Inflammatory macrophage treated with lipopolysaccharide for 1 hour (primary cell): Measurements from ENCODE around the gene GSTM1.
A peak's percentile ranks its signal among the peaks of the same experiment; 100 is the strongest.
"Not testable (repeated sequence)": the region's sequence is repeated elsewhere in the genome, so short reads cannot be mapped to it uniquely, and the experiment has no call there.

ENCODE experiments used
- DNase-seq, 2 donors: peaks; one replicate each; pipeline ENCODE4 v3.0.0-alpha.2; 2020 to 2022

GSTM1 gene

DNA sequence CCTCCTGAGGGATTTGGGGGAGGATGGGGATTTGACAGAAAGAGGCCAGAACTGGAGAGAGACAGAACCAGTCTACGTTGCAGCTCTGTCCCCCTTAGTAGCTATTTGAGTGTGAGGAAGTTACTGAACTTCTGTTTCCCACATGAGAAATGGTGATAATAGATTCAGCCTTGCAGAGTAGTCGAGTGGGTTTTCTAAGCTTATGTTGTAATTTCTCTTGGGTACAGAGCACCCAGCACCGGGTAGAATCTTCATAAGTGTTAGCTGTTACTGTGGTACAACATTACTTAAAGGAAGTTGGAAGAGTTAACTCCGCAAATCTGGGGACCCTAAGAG, 27.0 kb upstream of the GSTM1 start:
- DNase-seq = peak in 1 of 2 donors; percentile 44

DNA sequence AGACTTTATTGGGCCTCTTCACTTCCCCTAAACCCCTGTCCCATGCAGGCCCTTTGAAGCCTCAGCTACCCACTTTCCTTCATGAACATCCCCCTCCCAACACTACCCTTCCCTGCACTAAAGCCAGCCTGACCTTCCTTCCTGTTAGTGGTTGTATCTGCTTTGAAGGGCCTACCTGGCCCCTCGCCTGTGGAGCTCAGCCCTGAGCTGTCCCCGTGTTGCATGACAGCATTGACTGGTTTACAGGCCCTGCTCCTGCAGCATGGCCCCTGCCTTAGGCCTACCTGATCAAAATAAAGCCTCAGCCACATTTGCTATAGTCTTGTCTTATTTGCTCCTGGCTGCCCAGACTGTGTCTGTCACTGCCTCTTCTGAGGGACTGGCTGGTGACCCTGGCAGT, 26.2 kb upstream of the GSTM1 start:
- no peak for DNase-seq

DNA sequence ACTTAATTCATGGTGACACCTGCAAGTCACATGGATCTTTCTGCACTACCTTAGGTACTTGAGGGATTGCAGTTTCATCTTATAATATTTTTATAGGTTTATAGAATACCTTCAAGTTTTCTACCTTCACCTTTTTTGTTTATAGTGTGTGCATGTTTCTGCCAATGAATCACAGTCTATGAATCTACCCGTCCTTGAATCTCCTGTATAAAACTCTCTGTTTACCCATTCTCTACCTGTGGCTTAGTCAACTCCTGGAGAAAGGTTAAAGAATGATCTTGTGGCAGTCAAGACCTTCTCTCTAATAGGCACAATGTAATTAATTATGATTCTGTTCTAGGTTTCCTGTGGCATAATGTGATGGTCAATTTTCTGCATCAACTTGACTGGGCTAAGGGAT, 22.9 kb upstream of the GSTM1 start:
- DNase-seq = no peak

DNA sequence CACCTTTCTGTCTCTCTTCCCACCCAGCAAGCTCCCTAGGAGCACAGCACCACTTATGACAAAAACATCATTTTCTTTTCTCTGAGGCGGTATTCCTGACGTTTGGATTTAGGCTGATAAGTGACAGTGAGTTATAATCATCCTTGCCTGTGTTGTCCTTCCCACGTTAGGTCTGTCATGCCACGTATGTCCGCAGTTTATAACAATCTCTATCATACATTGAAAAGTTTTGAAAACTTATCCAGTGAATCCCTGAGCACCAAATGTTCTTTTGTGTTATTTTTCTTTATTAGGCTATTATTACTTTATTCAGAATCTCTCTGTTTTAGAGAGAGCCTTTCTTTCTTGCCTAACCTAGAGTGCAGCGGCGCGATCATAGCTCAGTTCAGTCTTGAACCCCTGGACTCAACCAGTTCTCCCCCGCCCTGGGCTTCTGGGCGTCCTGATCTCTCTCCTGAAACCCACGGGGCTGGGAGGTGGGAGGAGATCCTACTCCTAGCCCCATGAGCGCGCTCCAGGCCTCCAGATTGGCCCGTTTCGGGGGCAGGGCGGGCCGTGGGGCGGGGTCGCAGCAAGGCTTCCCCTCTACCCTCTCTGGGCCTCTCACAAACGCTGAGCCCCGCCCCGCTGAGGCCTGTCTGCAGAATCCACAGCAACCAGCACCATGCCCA, 20.0 kb upstream of the GSTM1 start, which contains the start of gene GSTM2:
TSS of gene GSTM2 (plus strand) at position 606 of the 671 bp plus-strand sequence. CDS start at position 665, 59 bp downstream.
- DNase-seq = peak; percentile 54 to 73

DNA sequence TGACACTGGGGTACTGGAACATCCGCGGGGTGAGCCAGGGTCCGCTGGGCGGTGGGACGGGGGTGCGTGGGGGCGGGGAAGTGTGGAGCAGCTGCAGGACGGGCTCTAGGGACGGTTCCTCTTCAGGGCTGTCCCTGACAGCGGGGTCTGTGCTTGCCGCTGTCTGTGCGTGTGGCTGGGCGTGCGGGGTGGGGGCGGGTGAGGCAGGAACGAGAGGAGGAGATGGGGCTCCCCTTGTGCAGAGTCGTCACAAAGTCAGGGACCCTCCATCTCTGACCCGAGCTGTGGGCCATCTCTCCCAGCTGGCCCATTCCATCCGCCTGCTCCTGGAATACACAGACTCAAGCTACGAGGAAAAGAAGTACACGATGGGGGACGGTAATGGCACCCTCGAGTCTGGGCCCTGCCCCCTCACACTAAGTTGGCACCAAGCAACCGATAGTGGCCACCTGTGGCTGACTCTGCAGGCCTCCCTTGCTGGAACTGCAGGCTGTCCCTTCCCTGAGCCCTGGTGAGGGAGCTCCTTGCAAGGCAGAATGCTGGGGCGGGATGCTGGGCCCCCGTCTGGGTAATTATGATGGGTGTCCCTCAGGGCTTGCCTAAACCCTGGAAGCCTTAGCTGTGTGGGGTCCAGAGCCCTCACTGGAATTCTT, 19.4 kb upstream of the GSTM1 start:
- no peak for DNase-seq

DNA sequence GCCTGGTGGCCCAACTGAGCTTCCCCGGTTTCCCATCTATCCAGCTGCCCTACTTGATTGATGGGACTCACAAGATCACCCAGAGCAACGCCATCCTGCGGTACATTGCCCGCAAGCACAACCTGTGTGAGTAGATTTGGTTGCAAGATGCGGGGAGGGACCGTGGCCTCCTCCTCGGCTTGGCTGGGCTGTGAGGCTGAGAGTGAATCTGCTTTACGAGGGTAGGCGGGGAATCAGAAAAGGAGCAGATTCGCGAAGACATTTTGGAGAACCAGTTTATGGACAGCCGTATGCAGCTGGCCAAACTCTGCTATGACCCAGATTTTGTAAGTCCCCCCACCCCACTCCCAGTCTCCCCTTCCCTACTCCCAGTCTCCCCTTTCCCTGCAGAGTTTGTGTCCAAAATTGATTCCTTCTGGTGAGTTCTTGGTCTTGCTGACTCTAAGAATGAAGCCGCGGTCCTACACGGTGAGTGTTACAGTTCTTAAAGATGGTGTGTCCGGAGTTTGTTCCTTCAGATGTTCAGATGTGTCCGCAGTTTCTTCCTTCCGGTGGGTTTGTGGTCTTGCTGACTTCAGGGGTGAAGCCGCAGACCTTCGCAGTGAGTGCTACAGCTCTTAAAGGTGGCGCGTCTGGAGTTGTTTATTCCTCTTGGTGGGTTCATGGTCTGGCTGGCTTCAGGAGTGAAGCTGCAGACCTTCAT, 18.2 kb upstream of the GSTM1 start:
- no peak for DNase-seq

DNA sequence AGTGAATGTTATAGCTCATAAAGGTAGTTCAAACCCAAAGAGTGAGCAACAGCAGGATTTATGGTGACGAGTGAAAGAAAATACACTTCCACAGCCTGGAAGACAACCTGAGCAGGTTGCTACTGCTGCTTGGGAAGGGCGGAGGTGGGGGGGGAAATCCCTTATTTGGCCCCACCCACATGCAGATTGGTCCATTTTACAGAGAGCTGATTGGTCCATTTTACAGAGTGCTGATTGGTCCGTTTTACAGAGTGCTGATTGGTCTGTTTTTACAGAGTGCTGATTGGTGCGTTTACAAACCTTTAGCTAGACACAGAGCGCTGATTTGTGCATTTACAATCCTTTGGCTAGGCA, 17.7 kb upstream of the GSTM1 start:
- not testable (repeated sequence) for DNase-seq

DNA sequence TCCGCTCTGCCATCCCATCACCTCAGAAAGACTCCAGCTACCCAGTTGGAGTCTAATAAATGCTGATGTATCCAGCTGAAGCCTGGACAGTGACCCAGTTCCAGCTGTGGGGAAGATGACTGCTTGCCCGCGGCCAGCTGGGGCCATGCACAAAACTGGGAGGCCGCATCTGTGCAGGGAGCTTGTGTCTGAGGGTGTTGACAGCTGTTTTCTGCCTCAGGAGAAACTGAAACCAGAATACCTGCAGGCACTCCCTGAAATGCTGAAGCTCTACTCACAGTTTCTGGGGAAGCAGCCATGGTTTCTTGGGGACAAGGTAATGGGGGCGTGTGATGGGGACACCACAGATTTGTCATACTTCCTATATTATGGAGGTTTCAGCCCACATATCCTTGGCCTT, 16.6 kb upstream of the GSTM1 start:
- DNase-seq = no peak

DNA sequence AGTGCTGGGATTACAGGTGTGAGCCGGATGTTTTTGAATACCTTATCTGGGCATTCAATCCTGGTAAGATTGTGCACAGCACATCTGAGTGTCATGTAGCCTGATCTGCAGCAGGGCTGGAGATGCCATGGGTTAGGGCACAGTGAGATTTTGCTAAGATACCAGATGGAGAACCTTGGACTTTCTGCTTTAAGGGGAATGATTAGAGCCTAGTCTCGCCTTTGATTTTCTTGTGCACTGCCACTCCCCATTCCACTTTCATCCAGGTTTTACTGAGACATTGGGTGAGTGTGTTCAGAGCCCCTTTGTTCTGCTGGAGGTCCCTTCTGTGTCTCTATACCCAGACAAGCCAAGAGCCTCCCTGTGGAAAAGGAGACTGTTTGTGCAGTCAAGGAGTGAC, 13.8 kb upstream of the GSTM1 start:
- DNase-seq = not testable (repeated sequence)

DNA sequence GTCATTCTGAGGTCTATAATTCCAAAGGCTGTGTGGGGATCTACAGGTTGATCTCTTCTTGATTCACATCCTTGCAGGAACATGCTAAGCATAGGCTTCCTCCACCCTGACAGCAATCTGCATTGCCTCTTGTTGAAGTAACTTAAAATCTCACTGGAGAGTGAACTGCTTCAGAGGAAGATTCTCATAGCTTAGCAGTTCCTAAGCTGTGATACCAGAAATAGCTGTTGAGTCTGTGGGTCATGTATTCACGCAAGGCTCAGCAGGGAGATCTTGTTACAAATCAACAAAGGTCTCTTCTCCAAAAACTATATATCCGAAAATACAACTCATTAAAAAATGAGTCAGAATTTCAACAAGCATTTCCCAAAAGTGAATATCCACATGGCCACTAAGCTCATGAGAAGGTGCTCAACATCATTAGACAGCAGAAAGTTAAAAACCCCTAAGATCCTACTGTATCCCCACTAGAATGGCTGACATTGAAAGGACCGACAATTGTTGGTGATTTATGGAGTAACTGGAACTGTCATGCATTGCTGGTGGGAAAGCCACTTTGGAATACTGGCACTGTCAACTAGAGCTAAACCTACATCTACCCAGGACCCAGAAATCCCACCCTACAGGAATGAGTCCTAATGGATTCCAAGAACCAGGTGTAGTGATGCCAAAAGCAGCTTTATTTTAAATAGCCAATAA, 10.8 kb upstream of the GSTM1 start:
- not testable (repeated sequence) for DNase-seq

DNA sequence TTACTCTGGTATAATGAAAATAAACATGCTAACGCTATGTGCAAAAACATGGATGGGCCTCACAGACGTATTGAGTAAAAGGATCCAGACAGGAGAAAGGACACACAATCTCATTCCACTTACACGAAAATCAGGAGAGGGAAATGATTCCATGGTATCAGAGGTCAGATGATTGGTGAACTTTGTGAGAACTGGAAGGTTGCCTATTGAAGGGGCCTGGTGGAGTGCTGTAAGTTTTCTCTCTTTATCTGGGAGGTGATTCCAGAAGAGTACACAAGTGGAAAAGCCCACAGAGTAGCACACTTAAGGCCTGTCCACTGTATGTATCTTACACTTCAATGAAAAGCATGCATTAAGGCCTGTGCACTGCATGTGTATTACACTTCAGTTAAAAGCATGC, 10.2 kb upstream of the GSTM1 start:
- no peak for DNase-seq

DNA sequence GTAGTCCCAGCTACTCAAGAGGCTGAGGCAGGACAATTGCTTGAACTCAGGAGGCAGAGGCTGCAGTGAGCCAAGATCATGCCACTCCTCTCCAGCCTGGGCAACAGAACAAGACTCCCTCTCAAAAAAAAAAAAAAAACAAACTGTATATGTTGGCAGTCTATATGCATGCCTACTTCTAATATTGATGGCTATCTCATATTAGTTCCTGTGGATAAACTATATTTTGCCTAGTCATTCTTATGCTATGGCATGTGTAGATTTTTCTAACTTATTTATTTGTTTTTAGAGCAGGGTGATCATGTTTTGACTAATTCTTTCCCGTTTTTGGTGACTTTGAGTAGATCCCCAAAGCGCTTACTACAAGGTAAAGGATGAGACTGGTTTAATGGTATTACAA, 9.0 kb upstream of the GSTM1 start:
- DNase-seq = not testable (repeated sequence)

DNA sequence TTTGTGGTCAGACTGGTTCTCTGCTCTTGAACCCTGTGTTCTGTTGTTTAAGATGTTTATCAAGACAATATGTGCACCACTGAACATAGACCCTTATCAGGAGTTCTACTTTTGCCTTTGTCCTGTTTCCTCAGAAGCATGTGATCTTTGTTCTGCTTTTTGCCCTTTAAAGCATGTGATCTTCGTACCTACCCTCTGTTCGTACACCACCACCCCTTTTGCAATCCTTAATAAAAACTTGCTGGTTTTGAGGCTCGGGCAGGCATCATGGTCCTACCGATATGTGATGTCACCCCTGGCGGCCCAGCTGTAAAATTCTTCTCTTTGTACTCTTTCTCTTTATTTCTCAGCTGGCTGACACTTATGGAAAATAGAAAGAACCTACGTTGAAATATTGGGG, 2.8 kb upstream of the GSTM1 start:
- DNase-seq = peak in 1 of 2 donors; percentile 45

DNA sequence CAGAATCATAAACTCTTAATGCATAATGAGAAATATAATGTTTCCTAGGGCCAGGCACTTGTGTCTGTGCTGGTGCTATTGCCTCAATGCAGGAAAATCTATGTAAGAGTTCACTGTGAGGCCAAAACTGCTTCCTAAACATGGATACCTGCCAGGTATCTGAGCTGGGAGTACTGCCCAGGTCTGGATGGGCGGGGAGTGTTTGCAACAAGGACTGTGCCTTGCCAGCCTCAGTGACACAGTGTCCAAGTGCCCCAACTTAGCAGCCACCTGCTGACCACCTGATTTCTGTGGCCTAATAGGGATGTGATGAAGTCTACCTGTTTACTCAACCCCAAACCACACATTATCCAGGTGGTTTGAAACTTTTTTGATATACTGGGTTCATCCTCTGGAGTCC, 2.2 kb upstream of the GSTM1 start:
- DNase-seq = not testable (repeated sequence)

DNA sequence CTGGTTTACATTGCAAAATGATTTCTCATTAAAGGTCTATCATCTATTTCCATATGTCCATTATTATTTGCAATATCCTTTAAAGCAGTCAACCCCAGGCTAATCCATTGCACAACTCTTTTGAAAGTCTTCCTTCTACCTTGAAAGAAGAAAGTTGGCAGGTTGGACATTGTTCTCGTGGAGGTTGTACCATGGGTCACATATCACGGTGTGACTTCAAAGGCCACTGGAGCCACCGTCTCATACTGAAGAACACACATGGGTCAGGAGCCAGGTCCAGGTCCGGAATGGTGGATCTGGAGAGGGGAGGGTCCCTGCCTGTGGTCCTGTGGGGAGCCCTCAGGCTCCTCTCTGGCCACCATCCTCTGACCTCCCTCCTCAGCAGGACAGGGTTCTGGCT, 1.7 kb upstream of the GSTM1 start:
- DNase-seq = not testable (repeated sequence)

DNA sequence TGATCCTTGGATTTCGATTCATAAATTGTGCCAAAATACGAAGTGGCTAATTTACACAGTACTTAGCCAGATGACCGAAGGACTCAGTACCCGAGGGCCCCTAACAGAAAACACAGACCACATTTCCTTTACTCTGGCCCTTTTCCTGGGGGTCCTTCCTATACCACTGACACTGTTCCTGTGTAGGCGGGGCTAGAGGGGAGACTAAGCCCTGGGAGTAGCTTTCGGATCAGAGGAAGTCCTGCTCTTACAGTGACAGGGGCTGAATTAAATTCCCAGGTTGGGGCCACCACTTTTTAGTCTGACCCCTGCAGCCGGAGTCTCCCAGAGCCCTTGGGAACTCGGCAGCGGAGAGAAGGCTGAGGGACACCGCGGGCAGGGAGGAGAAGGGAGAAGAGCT, 508 bp upstream of the GSTM1 start:
- DNase-seq = not testable (repeated sequence)

DNA sequence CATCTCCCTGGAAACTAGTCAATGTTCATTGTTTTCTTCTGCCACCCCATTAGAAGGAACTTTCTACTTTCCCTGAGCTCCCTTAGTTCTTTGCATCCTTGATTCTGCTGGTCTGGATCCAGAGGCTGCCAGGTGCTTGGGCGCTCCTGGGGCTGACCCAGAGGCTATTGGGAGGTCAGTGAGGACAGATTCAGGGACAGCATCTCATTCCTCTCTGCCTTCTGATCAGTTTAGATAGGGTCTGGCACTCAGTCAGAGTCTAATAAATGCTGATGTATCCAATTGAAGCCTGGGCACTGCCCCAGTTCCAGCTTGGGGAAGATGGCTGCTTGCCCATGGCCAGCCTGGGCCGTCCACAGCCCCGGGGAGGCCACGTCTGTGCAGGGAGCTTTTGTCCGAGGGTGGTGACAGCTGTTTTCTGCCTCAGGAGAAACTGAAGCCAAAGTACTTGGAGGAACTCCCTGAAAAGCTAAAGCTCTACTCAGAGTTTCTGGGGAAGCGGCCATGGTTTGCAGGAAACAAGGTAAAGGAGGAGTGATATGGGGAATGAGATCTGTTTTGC, 2.3 kb downstream of the GSTM1 start:
- DNase-seq = no peak

DNA sequence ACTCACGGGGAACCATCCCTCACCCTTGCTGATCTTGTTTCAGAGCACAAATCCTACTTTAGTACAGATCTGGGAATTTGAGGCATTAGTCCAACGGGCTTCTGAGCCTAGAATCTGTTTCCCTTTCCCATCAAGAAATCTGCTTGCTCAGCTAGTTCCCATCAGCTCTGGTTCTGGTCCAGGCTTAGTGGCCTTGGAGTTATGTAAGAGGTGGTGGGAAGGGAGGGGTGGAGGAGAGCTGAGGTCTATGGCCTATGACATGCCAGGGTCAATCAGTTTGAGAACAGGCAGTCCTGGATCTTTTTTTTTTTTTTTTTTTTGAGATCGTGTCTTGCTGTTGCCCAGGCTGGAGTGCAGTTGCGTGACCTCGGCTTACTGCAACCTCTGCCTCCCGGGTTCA, 4.1 kb downstream of the GSTM1 start:
- peak in 1 of 2 donors; percentile 17 for DNase-seq

DNA sequence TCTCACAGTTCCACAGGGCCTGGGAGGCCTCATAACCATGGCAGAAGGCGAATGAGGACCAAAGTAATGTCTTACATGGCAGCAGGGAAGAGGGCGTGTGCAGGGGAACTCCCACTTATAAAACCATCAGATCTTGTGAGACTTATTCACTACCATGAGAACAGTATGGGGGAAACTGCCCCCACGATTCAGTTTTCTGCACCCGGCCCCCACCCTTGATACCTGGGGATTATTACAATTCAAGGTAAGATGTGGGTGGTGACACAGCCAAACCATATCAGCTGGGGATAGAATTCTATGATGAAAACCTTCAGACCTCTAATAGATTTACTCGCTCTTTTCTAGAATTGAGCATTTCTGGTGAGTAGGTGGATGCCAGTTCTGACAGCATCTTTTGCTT, 6.8 kb downstream of the GSTM1 start:
- DNase-seq = peak in 1 of 2 donors; percentile 19

DNA sequence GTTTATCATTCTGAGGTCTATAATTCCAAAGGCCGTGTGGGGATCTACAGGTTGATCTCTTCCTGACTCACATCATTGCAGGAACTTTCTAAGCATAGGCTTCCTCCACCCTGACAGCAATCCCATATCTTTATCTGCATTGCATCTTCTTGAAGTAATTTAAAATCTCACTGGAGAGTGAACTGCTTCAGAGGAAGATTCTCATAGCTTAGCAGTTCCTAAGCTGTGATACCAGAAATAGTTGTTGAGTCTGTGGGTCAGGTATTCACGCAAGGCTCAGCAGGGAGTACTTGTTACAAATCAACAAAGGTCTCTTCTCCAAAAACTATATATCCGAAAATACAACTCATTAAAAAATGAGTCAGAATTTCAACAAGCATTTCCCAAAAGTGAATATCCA, 7.5 kb downstream of the GSTM1 start:
- DNase-seq = not testable (repeated sequence)

DNA sequence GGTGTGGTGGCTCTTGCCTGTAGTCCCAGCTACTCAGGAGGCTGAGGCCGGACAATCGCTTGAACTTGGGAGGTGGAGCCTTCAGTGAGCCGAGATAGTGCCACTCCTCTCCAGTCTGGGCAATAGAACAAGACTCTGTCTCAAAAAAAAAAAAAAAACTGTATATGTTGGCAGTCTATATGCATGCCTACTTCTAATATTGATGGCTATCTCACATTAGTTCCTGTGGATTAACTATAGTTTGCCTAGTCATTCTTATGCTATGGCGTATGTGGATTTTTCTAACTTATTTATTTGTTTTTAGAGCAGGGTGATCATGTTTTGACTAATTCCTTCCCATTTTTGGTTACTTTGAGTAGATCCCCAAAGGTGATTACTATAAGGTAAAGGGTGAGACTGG, 9.4 kb downstream of the GSTM1 start:
- no peak for DNase-seq

DNA sequence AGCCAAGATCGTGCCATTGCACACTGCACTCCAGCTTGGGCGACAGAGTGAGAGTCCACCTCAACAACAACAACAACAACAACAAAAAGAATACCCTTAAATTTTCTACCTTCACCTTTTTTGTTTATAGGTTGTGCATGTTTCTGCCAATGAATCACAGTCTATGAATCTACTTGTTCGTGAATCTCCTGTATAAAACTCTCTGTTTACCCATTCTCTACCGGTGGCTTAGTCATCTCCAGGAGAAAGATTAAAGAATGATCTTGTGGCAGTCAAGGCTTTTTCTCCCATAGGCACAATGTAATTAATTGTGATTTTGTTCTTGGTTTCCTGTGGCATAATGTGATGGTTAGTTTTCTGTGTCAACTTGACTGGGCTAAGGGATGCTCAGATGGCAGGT, 10.2 kb downstream of the GSTM1 start:
- DNase-seq = not testable (repeated sequence)

DNA sequence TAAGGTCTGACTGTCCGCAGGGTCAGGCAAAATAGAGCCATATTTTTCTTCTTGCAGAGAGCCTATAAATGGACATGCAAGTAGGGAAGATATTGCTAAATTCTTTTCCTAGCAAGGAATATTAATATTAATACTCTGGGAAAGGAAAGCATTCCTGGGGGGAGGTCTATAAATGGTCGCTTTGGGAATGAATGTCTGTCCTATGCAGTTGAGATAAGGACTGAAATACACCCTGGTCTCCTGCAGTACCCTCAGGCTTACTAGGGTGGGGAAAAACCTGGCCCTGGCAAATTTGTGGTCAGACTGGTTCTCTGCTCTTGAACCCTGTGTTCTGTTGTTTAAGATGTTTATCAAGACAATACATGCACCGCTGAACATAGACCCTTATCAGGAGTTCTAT, 15.3 kb downstream of the GSTM1 start:
- not testable (repeated sequence) for DNase-seq
